Ishikawa (cell line): Measurements from ENCODE around the gene KRT1.

ENCODE experiments used
- CREB1 ChIP-seq: IDR thresholded peaks from 2 replicates; pipeline ENCODE4 v1.6.1; 2012; ENCODE audit warnings: low read depth
- EGR1 ChIP-seq: IDR thresholded peaks from 2 replicates; pipeline ENCODE4 v1.6.1; 2012
- EP300 ChIP-seq: IDR thresholded peaks from 2 replicates; pipeline ENCODE4 v1.6.1; 2012; ENCODE audit warnings: borderline replicate concordance
- MAX ChIP-seq: IDR thresholded peaks from 2 replicates; pipeline ENCODE4 v1.6.1; 2012
- RAD21 ChIP-seq: IDR thresholded peaks from 2 replicates; pipeline ENCODE4 v1.6.1; 2012; ENCODE audit warnings: low read depth

GRCh38 chr12:52645982-52646381 is 34.2 kb downstream of the KRT1 start:
- TF ChIP-seq EGR1 (no peak), MAX (no peak), RAD21 (no peak), EP300 (no peak), CREB1 (no peak)
